ENCODE results near the gene CDKN1B.

The CDKN1B gene

GRCh38 chr12:12681061-12681765, 36.0 kb upstream of the CDKN1B start:
- Histone ChIP-seq H3K4me2 (ENCODE audit: low read depth, low read length, poor library complexity, severe bottlenecking) (no peak overlapping the region), H3K9ac (ENCODE audit: low read depth, low read length, poor library complexity, severe bottlenecking) (no peak overlapping the region), H3K27me3 (ENCODE audit: insufficient read depth, low read length, poor library complexity, severe bottlenecking) (no peaks in the 10 kb centered on the region), H3K9me2 (replicated peaks; ENCODE audit: low read depth, low read length) (no peaks in the 10 kb centered on the region), H2AFZ (ENCODE audit: low read length) (no peak overlapping the region), H3K36me3 (ENCODE audit: insufficient read depth, low read length) (no peaks in the 10 kb centered on the region), H3K4me1 (ENCODE audit: insufficient read depth, low read length, poor library complexity, severe bottlenecking) (no peaks in the 10 kb centered on the region), H3K4me3 (ENCODE audit: low read length, poor library complexity, severe bottlenecking) (no peak overlapping the region), H3K79me2 (ENCODE audit: insufficient read depth, low read length) (no peaks in the 10 kb centered on the region), H3F3A (ENCODE audit: low read depth) (no peaks in the 10 kb centered on the region), H4K20me1 (ENCODE audit: insufficient read depth, low read length, poor library complexity, severe bottlenecking) (no peaks in the 10 kb centered on the region), H3K9me3 (ENCODE audit: insufficient read depth, low read depth, low read length) (no peaks in the 10 kb centered on the region)
- TF ChIP-seq CTCF (conservative IDR thresholded peaks at IDR 0.05; ENCODE audit: low read length) = no peak
- TF ChIP-seq EZH2phosphoT487 (IDR thresholded peaks at IDR 0.05; ENCODE audit: borderline replicate concordance) = no peak

GRCh38 chr12:12682284-12682683, 34.9 kb upstream of the CDKN1B start:
- Histone ChIP-seq H3F3A (ENCODE audit: low read depth) (no peaks in the 10 kb centered on the region), H3K9me2 (replicated peaks; ENCODE audit: low read depth, low read length) (no peaks in the 10 kb centered on the region), H3K79me2 (ENCODE audit: insufficient read depth, low read length) (no peaks in the 10 kb centered on the region), H3K27me3 (ENCODE audit: insufficient read depth, low read length, poor library complexity, severe bottlenecking) (no peaks in the 10 kb centered on the region), H3K9ac (ENCODE audit: low read depth, low read length, poor library complexity, severe bottlenecking) (no peak overlapping the region), H3K9me3 (ENCODE audit: insufficient read depth, low read depth, low read length) (no peaks in the 10 kb centered on the region), H3K36me3 (ENCODE audit: insufficient read depth, low read length) (no peaks in the 10 kb centered on the region), H3K4me3 (ENCODE audit: low read length, poor library complexity, severe bottlenecking) (no peak overlapping the region), H3K4me1 (ENCODE audit: insufficient read depth, low read length, poor library complexity, severe bottlenecking) (no peaks in the 10 kb centered on the region), H2AFZ (ENCODE audit: low read length) (no peak overlapping the region), H3K4me2 (ENCODE audit: low read depth, low read length, poor library complexity, severe bottlenecking) (no peak overlapping the region), H4K20me1 (ENCODE audit: insufficient read depth, low read length, poor library complexity, severe bottlenecking) (no peaks in the 10 kb centered on the region)
- TF ChIP-seq CTCF (conservative IDR thresholded peaks at IDR 0.05; ENCODE audit: low read length) (no peak), EZH2phosphoT487 (IDR thresholded peaks at IDR 0.05; ENCODE audit: borderline replicate concordance) (no peak)

- H3K79me2 ChIP-seq (ENCODE audit: insufficient read depth, low read length) = no peaks in the 10 kb centered on the region
- H3K4me2 ChIP-seq (ENCODE audit: low read depth, low read length, poor library complexity, severe bottlenecking) = no peak overlapping the region
- no peaks in the 10 kb centered on the region for H3K36me3 ChIP-seq (ENCODE audit: insufficient read depth, low read length)
- TF ChIP-seq EZH2phosphoT487 (IDR thresholded peaks at IDR 0.05; ENCODE audit: borderline replicate concordance) (no peak), CTCF (conservative IDR thresholded peaks at IDR 0.05; ENCODE audit: low read length) (no peak)
- H3K9ac ChIP-seq (ENCODE audit: low read depth, low read length, poor library complexity, severe bottlenecking) = no peak overlapping the region
- H2AFZ ChIP-seq (ENCODE audit: low read length) = no peak overlapping the region
- H3F3A ChIP-seq (ENCODE audit: low read depth) = no peaks in the 10 kb centered on the region
- no peaks in the 10 kb centered on the region for H3K4me1 ChIP-seq (ENCODE audit: insufficient read depth, low read length, poor library complexity, severe bottlenecking)
- no peaks in the 10 kb centered on the region for H3K9me2 ChIP-seq (replicated peaks; ENCODE audit: low read depth, low read length)
- H3K9me3 ChIP-seq (ENCODE audit: insufficient read depth, low read depth, low read length) = no peaks in the 10 kb centered on the region
- H3K27me3 ChIP-seq (ENCODE audit: insufficient read depth, low read length, poor library complexity, severe bottlenecking) = no peaks in the 10 kb centered on the region
- no peaks in the 10 kb centered on the region for H4K20me1 ChIP-seq (ENCODE audit: insufficient read depth, low read length, poor library complexity, severe bottlenecking)
- no peak overlapping the region for H3K4me3 ChIP-seq (ENCODE audit: low read length, poor library complexity, severe bottlenecking)
Measured at GRCh38 chr12:12683136-12683697, 34.0 kb upstream of the CDKN1B start.
